SH-SY5Y (cell line): ENCODE results near the gene ZBTB7C.

ENCODE experiments used
- GATA2 ChIP-seq: IDR thresholded peaks from 2 replicates; pipeline ENCODE4 v1.6.1; 2011; ENCODE audit warnings: mild to moderate bottlenecking, low read depth, low read length
- GATA3 ChIP-seq: IDR thresholded peaks from 2 replicates; pipeline ENCODE4 v1.6.1; 2011; ENCODE audit warnings: low read depth, mild to moderate bottlenecking, low read length, moderate library complexity

DNA sequence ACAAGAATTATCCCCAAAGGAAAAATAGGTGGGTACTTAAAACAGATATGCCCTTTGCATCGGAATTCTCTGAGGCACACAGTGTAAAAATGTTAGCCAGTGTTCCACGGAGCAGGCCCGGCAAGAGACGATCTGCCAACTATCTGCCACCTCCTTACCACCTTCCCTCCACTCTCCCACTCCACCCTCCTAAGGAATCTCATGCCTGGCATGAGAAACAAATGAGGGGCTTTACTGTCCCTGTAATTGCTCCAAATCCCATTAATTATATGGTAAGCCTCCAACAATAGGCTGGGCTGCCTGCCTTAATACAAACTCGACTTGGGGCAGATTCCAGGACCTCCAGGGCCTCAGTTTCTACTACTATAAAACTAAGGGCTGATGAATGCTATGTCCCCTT, 102.3 kb downstream of the ZBTB7C start:
- TF ChIP-seq GATA2 = no peak
- no peak for TF ChIP-seq GATA3
